ENCODE measurements around the gene TP53AIP1. TPM values are rescaled to one million over a fixed set of nuclear protein-coding genes. Genes with fewer than 3 reads are reported as not detected.

Gene TP53AIP1
- total RNA-seq, 1 experiment from 2014 or later, result 2.3 TPM

DNA sequence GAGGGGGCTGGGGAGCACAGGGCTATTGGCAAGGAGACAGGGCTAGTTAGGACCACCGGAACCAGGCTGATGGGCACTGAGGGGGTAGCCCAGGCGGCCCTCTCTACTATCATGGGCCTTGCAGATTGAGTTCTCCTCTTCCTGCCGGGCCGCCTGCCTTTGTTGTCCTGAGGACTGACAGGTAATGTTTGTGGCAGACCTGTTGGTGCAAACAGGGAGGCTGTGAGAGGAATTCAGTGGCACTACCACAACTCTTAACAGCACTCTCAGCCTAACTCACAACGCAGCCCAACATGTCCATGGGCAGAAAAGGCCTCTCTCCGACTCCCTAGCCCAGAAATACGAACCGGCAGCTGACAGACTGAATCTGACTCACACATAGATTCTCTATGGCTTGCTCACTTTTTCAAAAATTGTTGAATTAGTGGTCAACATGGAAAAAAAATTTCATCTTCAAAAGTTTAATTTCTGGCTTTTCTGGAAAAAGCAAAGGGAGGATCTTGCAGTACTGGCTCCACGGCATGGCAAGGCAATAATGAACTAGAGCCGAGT, 40.1 kb downstream of the TP53AIP1 start:
- Histone ChIP-seq H3K27me3 (replicated peaks; ENCODE audit: insufficient read depth, low read depth, low read length, poor library complexity) (no peaks in the 10 kb centered on the region), H3K9me3 (ENCODE audit: low read depth, low read length, poor library complexity, severe bottlenecking) (no peaks in the 10 kb centered on the region), H3K27ac (ENCODE audit: low read depth, low read length, poor library complexity, severe bottlenecking) (no peak overlapping the region), H3K36me3 (ENCODE audit: insufficient read depth, low read length, poor library complexity, severe bottlenecking) (no peaks in the 10 kb centered on the region), H3K4me1 (ENCODE audit: insufficient read depth, low read length, poor library complexity, severe bottlenecking) (peaks cover 6% of the 10 kb centered on the region), H3K4me3 (ENCODE audit: low read depth, low read length, poor library complexity, severe bottlenecking) (no peak overlapping the region)
- POLR2A ChIA-PET (ENCODE audit: low non-redundant PET), result interaction anchor here (0.6 kb wide), 1 partner anchor 68 kb away, joined by 6 read pairs; no protein-coding TSS in a partner anchor
- no TSS peak for BruUV-seq (replicated peaks)
- CTCF ChIA-PET, result no interaction called here
- intact Hi-C loops (cut with micrococcal nuclease; ENCODE audit: unreplicated experiment), result no loop called here
- TF ChIP-seq EZH2 (IDR thresholded peaks at IDR 0.05; ENCODE audit: borderline replicate concordance, low read depth, low read length, poor library complexity, severe bottlenecking), result no peak
- TF ChIP-seq, protein P1, sequence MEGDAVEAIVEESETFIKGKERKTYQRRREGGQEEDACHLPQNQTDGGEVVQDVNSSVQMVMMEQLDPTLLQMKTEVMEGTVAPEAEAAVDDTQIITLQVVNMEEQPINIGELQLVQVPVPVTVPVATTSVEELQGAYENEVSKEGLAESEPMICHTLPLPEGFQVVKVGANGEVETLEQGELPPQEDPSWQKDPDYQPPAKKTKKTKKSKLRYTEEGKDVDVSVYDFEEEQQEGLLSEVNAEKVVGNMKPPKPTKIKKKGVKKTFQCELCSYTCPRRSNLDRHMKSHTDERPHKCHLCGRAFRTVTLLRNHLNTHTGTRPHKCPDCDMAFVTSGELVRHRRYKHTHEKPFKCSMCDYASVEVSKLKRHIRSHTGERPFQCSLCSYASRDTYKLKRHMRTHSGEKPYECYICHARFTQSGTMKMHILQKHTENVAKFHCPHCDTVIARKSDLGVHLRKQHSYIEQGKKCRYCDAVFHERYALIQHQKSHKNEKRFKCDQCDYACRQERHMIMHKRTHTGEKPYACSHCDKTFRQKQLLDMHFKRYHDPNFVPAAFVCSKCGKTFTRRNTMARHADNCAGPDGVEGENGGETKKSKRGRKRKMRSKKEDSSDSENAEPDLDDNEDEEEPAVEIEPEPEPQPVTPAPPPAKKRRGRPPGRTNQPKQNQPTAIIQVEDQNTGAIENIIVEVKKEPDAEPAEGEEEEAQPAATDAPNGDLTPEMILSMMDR (conservative IDR thresholded peaks at IDR 0.05; ENCODE audit: low read depth, low read length), result no peak
- no peak for DNase-seq (ENCODE audit: low spot score)

- BruUV-seq (replicated peaks), result no TSS peak
- CTCF ChIA-PET, result interaction anchor here (0.5 kb wide), 1 partner anchor 432 kb away, joined by 3 read pairs; no protein-coding TSS in a partner anchor
- no peak for DNase-seq (ENCODE audit: low spot score)
- TF ChIP-seq, protein P1 (conservative IDR thresholded peaks at IDR 0.05; ENCODE audit: low read depth, low read length), result no peak
- TF ChIP-seq EZH2 (IDR thresholded peaks at IDR 0.05; ENCODE audit: borderline replicate concordance, low read depth, low read length, poor library complexity, severe bottlenecking), result no peak
- intact Hi-C loops (cut with micrococcal nuclease; ENCODE audit: unreplicated experiment), result no loop called here
- peaks cover 6% of the 10 kb centered on the region for H3K4me1 ChIP-seq (ENCODE audit: insufficient read depth, low read length, poor library complexity, severe bottlenecking)
- H3K27me3 ChIP-seq (replicated peaks; ENCODE audit: insufficient read depth, low read depth, low read length, poor library complexity), result no peaks in the 10 kb centered on the region
- no peak overlapping the region for H3K27ac ChIP-seq (ENCODE audit: low read depth, low read length, poor library complexity, severe bottlenecking)
- no peak overlapping the region for H3K4me3 ChIP-seq (ENCODE audit: low read depth, low read length, poor library complexity, severe bottlenecking)
- H3K9me3 ChIP-seq (ENCODE audit: low read depth, low read length, poor library complexity, severe bottlenecking), result no peaks in the 10 kb centered on the region
- POLR2A ChIA-PET (ENCODE audit: low non-redundant PET), result interaction anchor here (0.6 kb wide), 1 partner anchor 67 kb away, joined by 6 read pairs; no protein-coding TSS in a partner anchor
- H3K36me3 ChIP-seq (ENCODE audit: insufficient read depth, low read length, poor library complexity, severe bottlenecking), result no peaks in the 10 kb centered on the region
Measured at GRCh38 chr11:128901653-128902514, 40.8 kb downstream of the TP53AIP1 start.

- ChIA-PET CTCF (no interaction called here), POLR2A (ENCODE audit: low non-redundant PET) (no interaction called here)
- intact Hi-C loops (cut with micrococcal nuclease; ENCODE audit: unreplicated experiment), result no loop called here
- H3K27me3 ChIP-seq (replicated peaks; ENCODE audit: insufficient read depth, low read depth, low read length, poor library complexity), result no peaks in the 10 kb centered on the region
- H3K4me3 ChIP-seq (ENCODE audit: low read depth, low read length, poor library complexity, severe bottlenecking), result no peak overlapping the region
- H3K4me1 ChIP-seq (ENCODE audit: insufficient read depth, low read length, poor library complexity, severe bottlenecking), result peaks cover 6% of the 10 kb centered on the region
- no peaks in the 10 kb centered on the region for H3K9me3 ChIP-seq (ENCODE audit: low read depth, low read length, poor library complexity, severe bottlenecking)
- H3K27ac ChIP-seq (ENCODE audit: low read depth, low read length, poor library complexity, severe bottlenecking), result no peak overlapping the region
- no TSS peak for BruUV-seq (replicated peaks)
- TF ChIP-seq, protein P1 (conservative IDR thresholded peaks at IDR 0.05; ENCODE audit: low read depth, low read length), result no peak
- no peak for TF ChIP-seq EZH2 (IDR thresholded peaks at IDR 0.05; ENCODE audit: borderline replicate concordance, low read depth, low read length, poor library complexity, severe bottlenecking)
- H3K36me3 ChIP-seq (ENCODE audit: insufficient read depth, low read length, poor library complexity, severe bottlenecking), result no peaks in the 10 kb centered on the region
- no peak for DNase-seq (ENCODE audit: low spot score)
Measured at GRCh38 chr11:128900468-128900867, 42.2 kb downstream of the TP53AIP1 start.

Data from A673 (cell line).